Cerebellar cortex (tissue), 1 donor: ENCODE measurements around the gene LST1.

Experiments
- DNase-seq: peaks from one replicate; pipeline ENCODE4 v3.0.0-alpha.2; 2015; ENCODE audit warnings: low spot score

Gene LST1

GRCh38 chr6:31586008-31586407 lies at the start of gene LST1:
Gene LST1 (plus strand): TSS chr6:31586277. CDS start chr6:31587300, 1,023 bp downstream.
- no peak for DNase-seq

GRCh38 chr6:31538805-31539400 lies 47.2 kb upstream of the LST1 start:
- DNase-seq = no peak

- DNase-seq = no peak
These were observed 45.4 kb upstream of the LST1 start for GRCh38 chr6:31540640-31541039.

GRCh38 chr6:31541059-31541657 lies 44.9 kb upstream of the LST1 start:
- DNase-seq = peak; percentile 40

- DNase-seq = peak; percentile 98
These were observed 44.2 kb upstream of the LST1 start, which contains the start of gene DDX39B for GRCh38 chr6:31541658-31542521. Gene DDX39B (minus strand): TSS chr6:31542003. CDS start chr6:31540532, 1,471 bp downstream.

DNA sequence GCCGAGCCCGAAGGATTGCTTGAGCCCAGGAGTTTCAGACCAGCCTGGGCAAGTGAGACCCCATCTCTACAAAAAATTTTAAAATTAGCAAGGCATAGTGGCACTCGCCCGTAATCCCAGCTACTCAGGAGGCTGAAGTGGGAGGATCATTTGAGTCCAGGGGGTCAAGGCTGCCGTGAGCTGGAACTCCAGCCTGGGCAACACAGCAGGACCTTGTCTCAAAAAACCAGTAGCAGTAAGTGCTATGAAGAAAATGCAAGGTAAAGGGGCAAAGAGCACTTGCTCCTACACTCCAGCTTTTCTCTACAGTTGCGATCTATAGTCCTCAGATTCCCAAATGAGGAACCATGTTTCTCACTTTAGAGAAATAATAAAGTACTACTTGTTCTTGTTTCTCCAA lies 42.4 kb upstream of the LST1 start:
- DNase-seq = no peak

GRCh38 chr6:31544676-31545075 lies 41.4 kb upstream of the LST1 start:
- DNase-seq = no peak

GRCh38 chr6:31545291-31545690 lies 40.8 kb upstream of the LST1 start:
- DNase-seq = peak; percentile 32

- peak; percentile 99 for DNase-seq
These were observed 39.6 kb upstream of the LST1 start, which contains the start of gene ATP6V1G2 for GRCh38 chr6:31546339-31546957. Gene ATP6V1G2 (minus strand): TSS chr6:31546608. CDS start chr6:31546559, 49 bp downstream.

GRCh38 chr6:31546958-31547726 lies 38.9 kb upstream of the LST1 start, which contains the start of gene NFKBIL1:
Gene NFKBIL1 (plus strand): TSS chr6:31547608. CDS start chr6:31547695, 87 bp downstream.
- peak; percentile 99 for DNase-seq

GRCh38 chr6:31547727-31548543 lies 38.1 kb upstream of the LST1 start:
- no peak for DNase-seq

GRCh38 chr6:31548544-31548873 lies 37.6 kb upstream of the LST1 start:
- no peak for DNase-seq

DNA sequence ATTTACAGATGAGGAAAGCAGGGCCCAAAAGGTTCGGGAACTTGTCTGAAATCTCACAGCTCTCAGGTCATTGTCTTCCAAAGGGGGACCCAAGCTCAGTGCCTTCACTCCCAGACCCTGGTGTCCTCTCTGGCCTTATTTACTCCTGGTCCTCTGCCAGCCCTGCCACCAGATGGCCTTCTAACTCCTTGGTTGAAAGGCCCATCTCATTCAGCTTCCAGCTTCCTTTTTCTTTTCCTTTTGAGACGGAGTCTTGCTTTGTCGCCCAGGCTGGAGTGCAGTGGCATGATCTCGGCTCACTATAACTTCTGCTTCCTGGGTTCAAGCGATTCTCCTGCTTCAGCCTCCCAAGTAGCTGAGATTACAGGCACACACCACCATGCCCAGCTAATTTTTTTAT lies 34.7 kb upstream of the LST1 start:
- DNase-seq = peak; percentile 76

GRCh38 chr6:31556307-31556706 lies 29.8 kb upstream of the LST1 start:
- DNase-seq = no peak

- DNase-seq = no peak
These were observed 28.4 kb upstream of the LST1 start for GRCh38 chr6:31557443-31558317.

- DNase-seq = no peak
These were observed 27.8 kb upstream of the LST1 start for GRCh38 chr6:31558318-31558625.

GRCh38 chr6:31558631-31559500 lies 27.2 kb upstream of the LST1 start:
- no peak for DNase-seq

DNA sequence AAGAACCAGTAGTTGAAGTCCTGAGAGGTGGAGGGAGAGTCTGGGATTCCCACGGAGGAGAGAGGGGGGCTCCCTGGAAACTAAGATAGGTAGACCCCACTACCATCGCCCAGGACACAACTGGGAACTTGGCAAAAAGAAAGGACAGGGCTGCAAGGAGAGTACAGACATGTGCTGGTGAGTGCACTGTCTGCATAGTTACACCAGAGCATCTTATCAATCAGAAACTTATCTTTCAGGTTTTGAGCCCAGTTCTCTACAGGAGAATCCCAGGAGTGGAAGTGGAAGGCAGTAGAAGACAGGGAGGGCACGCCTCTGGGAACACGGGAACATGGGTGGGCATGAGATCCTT lies 26.5 kb upstream of the LST1 start:
- DNase-seq = no peak
